Lower leg skin (tissue), 4 donors: ENCODE results near the gene RAP2A. TPM values are rescaled to one million over a fixed set of nuclear protein-coding genes. Genes with fewer than 3 reads are reported as not detected.

Experiments
- DNase-seq, 2 donors: peaks; one replicate each; pipeline ENCODE4 v3.0.0-alpha.2; 2019; ENCODE audit warnings: low spot score in 2 of 2
- H3K4me3 ChIP-seq: fragments of 200-600 bp; sonication (generic); 2 replicates; pipeline ENCODE4 v1.5.1; 2017; ENCODE audit warnings: mild to moderate bottlenecking, low read depth; ENCODE audit not compliant: poor library complexity, severe bottlenecking
- POLR2A ChIP-seq, 2 donors: fragments of 450-650 bp; IDR thresholded peaks; one replicate each; pipeline ENCODE4 v1.6.1; 2016 to 2017; ENCODE audit warnings: antibody characterized with exemption in 2 of 2, mild to moderate bottlenecking in 1 of 2, moderate library complexity in 1 of 2
- WGBS, 2 donors: methylation state at CpG; one replicate each; pipeline ENCODE4 v1.1.5; 2018; 5-methylcytosine and 5-hydroxymethylcytosine counted together
- intact Hi-C: fragments of 100-400 bp; cut with DNase I; formaldehyde crosslinking; loops from one replicate; pipeline ENCODE4 v1.15.0; 2023; ENCODE audit warnings: low total_unique reads
- total RNA-seq, 4 donors: library from RNA; depleted of rRNA; stranded (reverse); fragments of >200 nt; gene quantifications; one replicate each; pipeline ENCODE4 v1.1.0, GENCODE V29; 2016
- TF ChIP-seq, protein P1 (sequence below), 3 donors: fragments of 450-650 bp; IDR thresholded peaks; one replicate each; pipeline ENCODE4 v1.5.1; 2016; ENCODE audit warnings: antibody characterized with exemption in 3 of 3, mild to moderate bottlenecking in 3 of 3, moderate library complexity in 2 of 3

Gene RAP2A
- total RNA-seq, 4 donors from 2014 or later: 8.4 to 14.8 (median 10.3) TPM

DNA sequence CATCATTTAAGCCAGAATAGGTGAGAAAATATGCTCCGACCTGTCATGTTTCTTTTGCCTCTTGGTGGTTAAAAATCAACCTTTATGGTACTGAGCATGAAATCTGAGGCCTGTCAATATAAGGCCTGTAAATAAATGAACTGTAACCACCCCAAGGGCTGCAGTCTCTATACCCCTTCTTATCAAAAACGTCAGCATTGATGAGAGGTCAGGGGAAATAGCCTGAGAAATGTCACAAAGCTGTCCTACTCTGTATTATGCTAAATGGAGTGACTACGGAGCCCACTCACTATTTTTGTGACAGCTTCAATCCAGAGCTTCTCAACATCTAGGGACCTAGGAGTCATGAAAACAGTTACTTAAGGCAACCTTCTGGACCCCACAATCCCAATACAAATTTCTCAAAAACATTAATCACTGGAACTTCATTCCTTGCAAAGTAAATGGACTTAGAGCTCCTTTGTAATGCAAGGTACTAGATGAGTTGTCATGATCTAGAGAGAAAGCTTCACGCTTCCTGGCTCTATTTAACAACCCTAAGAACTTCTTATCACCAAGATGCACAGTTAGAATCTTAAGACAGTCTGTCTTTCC lies 2.7 kb upstream of the RAP2A start:
- TF ChIP-seq POLR2A (IDR thresholded peaks at IDR 0.05): no peak
- TF ChIP-seq, protein P1, sequence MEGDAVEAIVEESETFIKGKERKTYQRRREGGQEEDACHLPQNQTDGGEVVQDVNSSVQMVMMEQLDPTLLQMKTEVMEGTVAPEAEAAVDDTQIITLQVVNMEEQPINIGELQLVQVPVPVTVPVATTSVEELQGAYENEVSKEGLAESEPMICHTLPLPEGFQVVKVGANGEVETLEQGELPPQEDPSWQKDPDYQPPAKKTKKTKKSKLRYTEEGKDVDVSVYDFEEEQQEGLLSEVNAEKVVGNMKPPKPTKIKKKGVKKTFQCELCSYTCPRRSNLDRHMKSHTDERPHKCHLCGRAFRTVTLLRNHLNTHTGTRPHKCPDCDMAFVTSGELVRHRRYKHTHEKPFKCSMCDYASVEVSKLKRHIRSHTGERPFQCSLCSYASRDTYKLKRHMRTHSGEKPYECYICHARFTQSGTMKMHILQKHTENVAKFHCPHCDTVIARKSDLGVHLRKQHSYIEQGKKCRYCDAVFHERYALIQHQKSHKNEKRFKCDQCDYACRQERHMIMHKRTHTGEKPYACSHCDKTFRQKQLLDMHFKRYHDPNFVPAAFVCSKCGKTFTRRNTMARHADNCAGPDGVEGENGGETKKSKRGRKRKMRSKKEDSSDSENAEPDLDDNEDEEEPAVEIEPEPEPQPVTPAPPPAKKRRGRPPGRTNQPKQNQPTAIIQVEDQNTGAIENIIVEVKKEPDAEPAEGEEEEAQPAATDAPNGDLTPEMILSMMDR (IDR thresholded peaks at IDR 0.05): no peak
- intact Hi-C loops: no loop called here
- WGBS, 2 donors: 90 to 91% methylated on average over 4 of the region's 4 CpGs

DNA sequence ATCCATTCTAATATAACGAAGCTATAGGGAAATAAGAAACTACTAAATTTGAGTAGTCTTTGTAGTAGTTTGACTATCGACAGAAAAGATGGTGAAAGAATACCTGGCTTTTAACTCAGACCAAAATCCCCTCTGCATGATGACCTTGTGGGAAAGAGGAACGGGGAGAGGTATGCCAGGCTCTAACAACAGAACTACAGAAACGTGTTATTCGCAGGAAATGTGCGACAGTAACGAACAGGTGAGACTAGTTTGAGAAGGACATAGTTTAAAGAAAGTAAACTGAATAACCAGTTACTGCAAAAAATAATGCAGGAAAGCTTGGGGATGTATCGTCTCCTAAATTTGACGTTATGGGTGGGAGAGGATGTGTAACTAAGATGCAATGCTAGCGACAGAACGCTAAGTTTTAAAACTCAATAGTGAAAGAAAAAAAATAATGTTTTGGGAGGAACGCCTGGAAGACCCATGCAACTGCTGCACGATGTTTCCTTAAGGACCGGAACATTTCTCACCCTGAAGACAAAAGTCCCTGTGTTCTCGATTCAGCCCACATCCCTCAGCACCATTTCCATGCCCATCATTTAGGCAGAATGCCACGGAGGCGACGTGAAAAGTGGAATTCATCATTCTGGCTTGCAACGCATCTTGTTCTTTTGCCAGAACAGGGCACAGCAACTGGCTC lies 1.6 kb upstream of the RAP2A start:
- H3K4me3 ChIP-seq: peak overlapping the region; percentile 37
- DNase-seq: no peak
- 6 to 12% methylated on average over 19 of the region's 19 CpGs for WGBS, 2 donors
- intact Hi-C loops: no loop called here
- no peak for TF ChIP-seq POLR2A (IDR thresholded peaks at IDR 0.05)
- TF ChIP-seq, protein P1 (IDR thresholded peaks at IDR 0.05): no peak

More for the DNA sequence above, 2.7 kb upstream of the RAP2A start:
- DNase-seq: no peak
- no peak overlapping the region for H3K4me3 ChIP-seq

DNA sequence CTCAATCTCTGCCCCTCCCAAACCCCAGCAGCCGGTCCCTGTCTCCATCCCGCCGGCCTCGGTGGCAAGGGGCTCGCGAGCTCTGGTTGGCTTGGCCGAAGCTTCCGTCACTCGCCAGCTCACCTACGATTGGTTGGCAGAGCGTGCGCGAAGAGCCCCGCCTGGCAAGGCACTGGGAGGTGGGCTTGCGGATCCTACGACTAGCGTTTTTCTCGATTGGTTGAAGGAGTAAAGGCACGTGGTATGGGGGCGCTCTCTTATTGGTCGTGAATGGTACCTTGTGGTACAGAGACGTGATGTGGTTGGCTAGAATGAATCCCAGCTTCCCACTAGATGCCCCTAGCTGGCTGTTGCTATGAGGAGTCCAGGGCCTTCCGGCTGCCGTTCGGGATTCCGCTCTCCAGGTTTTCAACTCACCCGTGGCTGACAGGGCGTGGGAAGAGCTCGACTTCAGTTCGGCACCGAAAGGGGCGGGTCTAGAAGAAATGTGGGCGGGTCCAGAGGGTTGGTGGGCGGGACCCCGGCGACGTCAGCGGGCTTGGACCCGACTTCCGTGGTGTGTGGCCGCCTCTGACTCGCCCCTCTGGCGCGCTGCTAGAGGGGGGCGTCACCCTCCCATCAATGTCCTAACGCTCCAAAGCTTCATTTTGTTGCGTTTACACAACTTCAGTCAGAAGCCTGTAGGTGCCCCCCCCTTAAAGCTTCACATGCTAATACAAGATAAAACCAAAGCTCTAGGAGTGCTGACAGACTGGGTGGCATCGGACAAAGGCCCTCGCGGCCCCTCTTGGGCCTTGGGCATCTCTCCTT lies 847 bp upstream of the RAP2A start:
- intact Hi-C loops: no loop called here
- WGBS, 2 donors: 1% methylated on average over 43 to 50 of the region's 50 CpGs
- peak overlapping the region; percentile 77 for H3K4me3 ChIP-seq
- peak; percentile 99 to 100 for DNase-seq
- TF ChIP-seq POLR2A (IDR thresholded peaks at IDR 0.05): no peak
- TF ChIP-seq, protein P1 (IDR thresholded peaks at IDR 0.05): no peak

DNA sequence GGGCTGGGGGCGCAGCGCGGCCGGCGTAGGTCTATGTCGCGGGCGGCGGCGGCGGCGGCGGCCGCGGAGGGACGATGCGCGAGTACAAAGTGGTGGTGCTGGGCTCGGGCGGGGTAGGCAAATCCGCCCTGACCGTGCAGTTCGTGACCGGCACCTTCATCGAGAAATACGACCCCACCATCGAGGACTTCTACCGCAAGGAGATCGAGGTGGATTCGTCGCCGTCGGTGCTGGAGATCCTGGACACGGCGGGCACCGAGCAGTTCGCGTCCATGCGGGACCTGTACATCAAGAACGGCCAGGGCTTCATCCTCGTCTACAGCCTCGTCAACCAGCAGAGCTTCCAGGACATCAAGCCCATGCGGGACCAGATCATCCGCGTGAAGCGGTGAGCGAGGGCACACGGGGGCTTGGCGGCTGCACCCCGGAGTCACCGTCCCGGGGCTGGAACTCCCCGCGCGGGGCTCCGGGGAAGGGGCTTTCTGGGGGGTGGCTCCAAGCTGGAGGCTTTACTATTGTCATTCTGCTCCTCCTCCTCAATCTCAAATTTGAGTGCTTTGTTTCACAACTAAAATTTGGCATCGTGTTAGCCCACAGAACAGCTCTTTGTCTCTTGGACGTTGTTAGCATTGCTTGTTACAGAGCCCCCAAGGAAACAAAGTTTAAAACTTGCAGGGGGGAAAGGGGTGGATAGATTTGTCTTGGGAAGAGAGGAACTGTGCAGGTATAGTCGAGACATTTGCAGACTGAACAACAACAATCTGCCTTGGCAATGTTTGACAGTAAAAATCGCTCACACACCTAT lies 630 bp downstream of the RAP2A start:
- H3K4me3 ChIP-seq: peak overlapping the region; percentile 66
- intact Hi-C loops: no loop called here
- WGBS, 2 donors: 0 to 1% methylated on average over 35 to 60 of the region's 60 CpGs
- peak; percentile 40 to 91 for DNase-seq
- no peak for TF ChIP-seq POLR2A (IDR thresholded peaks at IDR 0.05)
- TF ChIP-seq, protein P1 (IDR thresholded peaks at IDR 0.05): no peak

DNA sequence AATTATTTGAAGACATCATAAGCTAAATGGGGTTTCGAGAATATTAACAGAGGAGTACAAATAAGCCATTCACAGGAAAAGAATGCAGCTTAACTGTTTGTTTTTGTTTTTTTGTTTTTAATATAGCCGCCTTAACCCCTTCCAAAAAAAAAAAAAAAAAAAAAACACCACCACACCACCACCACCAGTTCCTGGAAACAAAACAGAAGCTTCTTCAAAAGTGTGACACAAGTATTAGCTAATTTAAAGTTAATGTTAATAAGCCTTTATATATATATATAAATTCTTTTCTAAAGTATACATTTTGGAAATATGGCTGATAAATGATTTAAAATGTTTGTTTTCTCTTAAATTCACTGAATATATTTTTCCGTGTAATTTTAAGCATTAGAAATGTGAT lies 1.4 kb downstream of the RAP2A start:
- 19 to 20% methylated on average over 3 of the region's 3 CpGs for whole genome bisulfite sequencing, 2 donors
- no peak for DNase-seq
- intact Hi-C loops: no loop called here
- TF ChIP-seq, protein P1 (IDR thresholded peaks at IDR 0.05): no peak
- no peak for TF ChIP-seq POLR2A (IDR thresholded peaks at IDR 0.05)
- H3K4me3 ChIP-seq: no peak overlapping the region
